Amniotic stem cell (primary cell): ENCODE results near the gene RACGAP1.

ENCODE experiments used
- DNase-seq: peaks from one replicate; lab custom pipeline; 2025; lab: John Stamatoyannopoulos, UW

The RACGAP1 gene, protein sequence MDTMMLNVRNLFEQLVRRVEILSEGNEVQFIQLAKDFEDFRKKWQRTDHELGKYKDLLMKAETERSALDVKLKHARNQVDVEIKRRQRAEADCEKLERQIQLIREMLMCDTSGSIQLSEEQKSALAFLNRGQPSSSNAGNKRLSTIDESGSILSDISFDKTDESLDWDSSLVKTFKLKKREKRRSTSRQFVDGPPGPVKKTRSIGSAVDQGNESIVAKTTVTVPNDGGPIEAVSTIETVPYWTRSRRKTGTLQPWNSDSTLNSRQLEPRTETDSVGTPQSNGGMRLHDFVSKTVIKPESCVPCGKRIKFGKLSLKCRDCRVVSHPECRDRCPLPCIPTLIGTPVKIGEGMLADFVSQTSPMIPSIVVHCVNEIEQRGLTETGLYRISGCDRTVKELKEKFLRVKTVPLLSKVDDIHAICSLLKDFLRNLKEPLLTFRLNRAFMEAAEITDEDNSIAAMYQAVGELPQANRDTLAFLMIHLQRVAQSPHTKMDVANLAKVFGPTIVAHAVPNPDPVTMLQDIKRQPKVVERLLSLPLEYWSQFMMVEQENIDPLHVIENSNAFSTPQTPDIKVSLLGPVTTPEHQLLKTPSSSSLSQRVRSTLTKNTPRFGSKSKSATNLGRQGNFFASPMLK

DNA sequence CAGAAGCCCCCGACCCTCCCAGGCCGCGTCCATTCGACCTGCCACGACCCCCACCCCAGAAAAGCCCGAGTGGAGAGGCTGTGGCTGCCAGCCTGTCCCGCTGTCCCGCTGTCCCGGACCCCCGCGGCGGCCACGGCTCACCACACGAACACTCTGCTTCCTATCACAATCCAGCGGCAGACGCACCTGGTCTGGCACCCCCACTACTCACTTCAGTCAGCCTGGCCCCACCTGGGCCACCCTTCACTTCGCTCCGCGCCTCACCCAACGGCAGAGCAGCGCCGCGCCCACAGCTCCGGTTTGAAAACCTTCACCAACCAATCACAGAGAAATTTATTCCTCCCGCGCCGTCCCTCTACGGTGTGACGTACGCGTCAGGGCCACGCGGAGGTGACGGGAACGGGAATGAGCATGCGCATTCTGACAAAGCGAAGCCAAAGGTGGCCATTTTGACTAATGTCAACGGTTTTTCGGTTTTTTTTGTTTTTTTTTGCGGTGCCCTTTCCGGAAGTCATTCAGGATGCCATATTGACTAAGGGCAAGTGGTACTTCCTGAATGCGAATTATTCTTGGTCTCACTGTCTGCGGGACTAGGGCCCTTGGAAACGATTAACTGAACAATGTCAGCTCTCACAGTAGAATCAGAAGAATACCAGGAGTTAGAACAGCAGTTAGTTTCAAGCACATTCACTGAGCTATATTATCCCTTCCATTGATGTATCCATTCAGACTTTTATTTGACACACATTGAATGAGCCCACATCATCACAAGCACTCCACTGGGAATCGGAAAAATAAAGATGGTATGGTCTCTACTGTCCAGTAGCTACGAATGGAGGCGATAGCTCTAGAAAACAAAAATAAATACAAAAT is at the start of gene RACGAP1:
RACGAP1 (minus strand) TSS at position 308 of the 873 bp plus-strand sequence. CDS start 8,779 bp downstream, outside the sequence.
- DNase-seq: peak; percentile 98

DNA sequence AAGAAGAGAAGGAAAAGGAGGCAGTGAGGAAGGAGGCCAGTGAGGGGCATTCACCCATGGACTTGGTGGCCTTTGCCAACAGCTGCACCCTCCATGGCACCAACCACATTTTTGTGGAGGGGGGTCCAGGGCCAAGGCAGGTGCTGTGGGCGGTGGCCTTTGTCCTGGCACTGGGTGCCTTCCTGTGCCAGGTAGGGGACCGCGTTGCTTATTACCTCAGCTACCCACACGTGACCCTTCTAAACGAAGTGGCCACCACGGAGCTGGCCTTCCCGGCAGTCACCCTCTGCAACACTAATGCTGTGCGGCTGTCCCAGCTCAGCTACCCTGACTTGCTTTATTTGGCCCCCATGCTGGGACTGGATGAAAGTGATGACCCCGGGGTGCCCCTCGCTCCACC is 48.4 kb upstream of the RACGAP1 start:
- DNase-seq: no peak

- DNase-seq: no peak
Observed at GRCh38 chr12:50073206-50073605, 47.9 kb upstream of the RACGAP1 start.

DNA sequence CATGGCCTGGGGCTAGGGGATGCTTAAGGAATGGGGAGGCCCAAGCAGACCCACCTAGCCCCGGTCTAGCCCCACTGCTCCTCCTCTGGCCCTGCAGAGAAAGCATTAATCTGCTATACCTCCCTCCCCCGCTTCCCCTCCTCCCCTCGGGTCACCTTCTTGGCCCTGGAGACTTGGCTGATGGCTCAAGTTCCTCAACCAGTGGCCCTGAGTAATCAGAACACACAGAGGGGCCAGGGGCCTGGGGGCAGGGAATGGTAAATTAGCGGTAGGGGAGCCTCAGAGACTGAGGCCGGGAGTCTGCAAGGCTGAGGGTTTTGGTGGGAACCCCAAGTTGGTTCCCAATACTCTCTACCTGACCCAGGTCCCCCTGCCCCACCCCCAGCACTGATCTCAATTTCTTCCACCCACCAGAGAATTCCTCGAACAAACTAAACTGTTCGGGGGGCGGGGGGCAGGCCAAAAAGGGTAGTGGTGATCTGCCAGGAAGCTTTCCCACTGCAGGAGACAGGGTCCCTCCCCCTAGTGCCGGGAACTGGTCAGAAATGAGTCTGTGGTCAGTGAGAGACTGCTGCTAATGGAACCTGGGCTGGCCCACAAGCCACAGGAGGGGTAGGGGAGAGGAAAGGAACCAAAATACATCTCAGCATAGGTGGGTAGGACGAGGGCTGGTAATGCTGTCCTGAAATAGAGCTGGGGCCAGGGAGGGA is 47.1 kb upstream of the RACGAP1 start:
- DNase-seq: no peak

DNA sequence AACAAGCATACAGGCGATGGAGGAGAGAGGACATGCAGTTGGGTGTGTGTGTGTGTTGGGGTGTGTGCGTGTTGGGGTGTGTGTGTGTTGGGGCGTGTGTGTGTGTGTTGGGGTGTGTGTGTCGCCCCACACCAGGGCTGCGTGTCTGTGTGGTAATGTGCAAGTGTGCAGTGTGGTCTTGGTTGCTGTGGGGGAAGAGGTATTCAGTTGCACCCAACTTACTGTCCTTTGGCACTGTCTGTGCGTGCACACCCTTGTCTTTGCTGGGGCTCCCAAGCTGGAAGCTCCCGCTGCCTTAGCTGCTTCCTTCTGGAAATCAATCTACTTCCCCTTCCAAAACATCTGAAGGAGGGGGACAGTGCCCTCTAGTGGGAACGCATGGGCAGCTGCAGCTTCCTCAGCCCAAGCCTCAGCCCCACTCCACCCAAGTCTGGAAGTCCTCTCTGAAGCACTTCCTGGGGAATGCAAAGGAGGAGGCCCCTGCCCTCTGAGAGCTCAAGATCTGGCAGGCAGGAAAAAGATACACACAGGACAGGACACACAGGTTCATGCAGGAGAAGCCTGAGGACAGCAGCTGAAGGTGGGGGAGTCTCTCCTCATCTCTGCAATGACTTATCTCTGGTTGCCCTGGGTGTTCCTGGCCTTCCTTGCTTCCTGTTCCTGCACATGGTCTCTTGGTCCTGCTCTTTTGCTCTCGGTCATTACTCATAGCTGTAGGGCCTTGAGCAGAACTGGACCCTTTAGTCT is 45.2 kb upstream of the RACGAP1 start:
- DNase-seq: peak; percentile 38

GRCh38 chr12:50069539-50069938 is 44.2 kb upstream of the RACGAP1 start:
- no peak for DNase-seq

- no peak for DNase-seq
Observed at GRCh38 chr12:50069069-50069468, 43.8 kb upstream of the RACGAP1 start.

GRCh38 chr12:50066402-50066801 is 41.1 kb upstream of the RACGAP1 start:
- peak; percentile 69 for DNase-seq

- no peak for DNase-seq
Observed at GRCh38 chr12:50065726-50066310, 40.5 kb upstream of the RACGAP1 start.

DNA sequence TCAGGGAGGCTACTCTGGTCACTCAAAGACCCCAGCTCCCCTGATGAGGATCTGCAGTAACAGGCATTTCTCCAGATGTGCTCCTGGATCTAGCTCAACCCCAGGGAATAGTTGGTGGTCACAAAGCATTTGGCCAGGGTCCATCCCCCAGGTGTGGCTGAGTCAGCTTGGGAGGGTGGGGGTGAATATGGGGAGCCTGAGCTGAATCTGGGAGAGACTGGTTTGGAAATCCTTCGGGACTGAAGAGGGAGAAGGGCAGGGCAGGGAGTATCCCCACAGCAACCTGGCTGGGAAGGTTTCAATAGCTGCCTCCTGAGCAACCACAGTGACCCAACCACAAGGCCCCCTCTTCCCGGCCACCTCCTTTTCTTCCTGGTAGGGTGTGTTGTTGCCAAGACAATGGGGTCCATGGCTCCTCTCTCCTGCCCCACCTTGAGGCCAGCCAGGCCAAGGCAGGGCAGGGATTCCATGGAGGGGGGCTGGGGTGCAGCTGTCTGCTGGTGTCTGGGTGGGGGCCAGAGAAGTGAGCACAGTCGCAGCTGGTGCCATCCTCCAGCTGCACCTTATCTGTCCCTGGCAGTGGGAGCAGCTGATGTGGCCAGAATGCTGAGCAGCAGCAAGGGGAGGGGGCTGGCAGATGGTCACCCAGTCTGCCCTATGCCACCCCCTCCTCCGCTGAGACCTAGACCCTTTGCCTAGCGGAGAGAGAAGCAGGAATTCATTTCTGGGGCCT is 37.6 kb upstream of the RACGAP1 start:
- no peak for DNase-seq

DNA sequence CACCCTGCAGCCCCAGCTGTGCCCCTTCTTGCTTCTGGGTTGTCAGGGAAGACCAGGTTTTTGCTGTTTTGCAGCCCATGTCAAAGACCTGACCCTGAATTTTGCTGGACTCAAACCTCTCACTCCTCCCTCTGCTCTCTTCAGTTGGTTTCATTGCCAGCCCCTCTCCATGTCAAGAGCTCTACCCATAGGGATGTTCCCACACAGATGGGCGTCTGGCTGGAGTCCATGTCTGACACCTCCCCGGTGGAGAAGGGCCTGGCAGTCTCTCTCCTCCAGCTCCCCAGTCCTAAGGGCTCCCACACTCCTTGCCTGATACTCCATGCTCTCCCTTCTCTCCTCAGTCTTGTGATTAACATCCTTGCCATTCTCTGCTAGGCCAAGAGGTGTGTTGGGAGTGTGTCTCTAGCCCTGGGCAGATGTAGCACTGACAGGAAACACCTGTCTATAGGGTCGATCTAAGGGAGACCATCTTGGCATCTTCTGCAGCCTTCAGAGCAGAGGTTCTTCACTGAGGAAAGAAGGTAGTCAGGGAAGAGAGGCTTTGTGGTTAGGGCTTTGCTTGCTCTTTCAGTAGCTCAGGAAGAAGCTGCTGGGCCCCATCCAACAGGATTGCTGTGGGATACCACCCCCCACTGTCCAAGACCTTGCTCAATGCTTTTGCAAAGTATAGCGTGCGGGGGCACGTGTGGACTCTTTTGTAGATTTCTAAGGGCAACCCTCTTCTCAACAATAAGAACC is 36.8 kb upstream of the RACGAP1 start:
- DNase-seq: no peak

- no peak for DNase-seq
Observed at GRCh38 chr12:50061171-50061570, 35.9 kb upstream of the RACGAP1 start.

GRCh38 chr12:50060120-50060468 is 34.8 kb upstream of the RACGAP1 start:
- DNase-seq: no peak

DNA sequence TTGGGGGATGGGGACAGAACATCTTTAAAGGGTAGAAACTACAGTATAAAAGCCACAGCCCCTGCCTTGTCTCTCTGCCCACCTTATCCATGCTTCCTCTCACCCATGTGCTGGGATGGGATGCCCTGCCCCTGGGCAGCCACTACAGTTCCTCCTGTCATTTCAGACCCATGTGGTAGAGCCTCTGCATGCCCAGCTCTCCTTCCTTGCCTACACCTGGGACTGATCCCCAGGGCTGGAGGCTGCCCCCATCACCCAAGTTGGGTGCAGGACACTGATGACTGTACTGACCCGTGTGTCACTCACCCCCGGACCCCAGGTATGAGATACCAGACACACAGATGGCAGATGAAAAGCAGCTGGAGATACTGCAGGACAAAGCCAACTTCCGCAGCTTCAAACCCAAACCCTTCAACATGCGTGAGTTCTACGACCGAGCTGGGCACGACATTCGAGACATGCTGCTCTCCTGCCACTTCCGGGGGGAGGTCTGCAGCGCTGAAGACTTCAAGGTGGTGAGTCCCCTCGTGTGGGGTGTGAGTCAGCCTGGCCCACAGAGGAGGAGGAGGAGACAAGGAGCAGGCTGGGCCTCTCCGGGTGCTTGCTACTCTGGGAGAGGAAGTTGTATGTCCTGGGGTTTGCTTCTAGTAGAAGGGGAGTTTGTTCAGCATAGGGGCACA is 34.3 kb upstream of the RACGAP1 start:
- DNase-seq: no peak

DNA sequence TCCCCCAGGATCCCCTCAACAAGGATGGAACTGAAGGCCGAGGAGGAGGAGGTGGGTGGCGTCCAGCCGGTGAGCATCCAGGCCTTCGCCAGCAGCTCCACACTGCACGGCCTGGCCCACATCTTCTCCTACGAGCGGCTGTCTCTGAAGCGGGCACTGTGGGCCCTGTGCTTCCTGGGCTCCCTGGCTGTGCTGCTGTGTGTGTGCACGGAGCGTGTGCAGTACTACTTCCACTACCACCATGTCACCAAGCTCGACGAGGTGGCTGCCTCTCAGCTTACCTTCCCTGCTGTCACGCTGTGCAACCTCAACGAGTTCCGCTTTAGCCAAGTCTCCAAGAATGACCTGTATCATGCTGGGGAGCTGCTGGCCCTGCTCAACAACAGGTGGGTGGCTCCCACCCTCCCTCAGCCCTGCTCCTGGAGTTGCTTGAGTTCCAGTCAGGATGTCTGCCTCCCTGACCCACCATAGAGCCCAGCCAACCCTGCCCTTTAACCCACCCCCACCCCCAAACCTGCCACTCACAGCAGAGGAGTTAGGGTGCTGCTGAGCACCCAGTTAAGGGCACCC is 33.5 kb upstream of the RACGAP1 start:
- no peak for DNase-seq

- no peak for DNase-seq
Observed at GRCh38 chr12:50057896-50058670, 32.8 kb upstream of the RACGAP1 start.

- DNase-seq: peak; percentile 38
Observed at GRCh38 chr12:50057000-50057841, 31.9 kb upstream of the RACGAP1 start, which contains the start of gene ASIC1. TSS of gene ASIC1 (plus strand) at chr12:50057596. CDS start at chr12:50058767, 1,171 bp downstream.
